Activated CD8-positive, alpha-beta memory T cell treated with anti-CD3 and anti-CD28 coated beads, Interleukin-2, amount 10 ng/mL, durations not matched to agents 7 days and 5 days (primary cell): ENCODE results near the gene PHYKPL. TPM values are rescaled to one million over a fixed set of nuclear protein-coding genes. Genes with fewer than 3 reads are reported as not detected.
A peak's percentile ranks its signal among the peaks of the same experiment; 100 is the strongest.

Experiments
- ATAC-seq: fragments of 150-1000 bp; cut with Tn5 transposase; one replicate; pipeline ENCODE4 v1.10.0; 2021; ENCODE audit warnings: moderate library complexity
- CTCF ChIA-PET: fragments of 350-600 bp; sonication (Branson Sonifier 250); formaldehyde crosslinking; loops from one replicate; lab custom pipeline; 2021; ENCODE audit warnings: antibody characterized with exemption; lab: Charles Lee
- DNase-seq: peaks from one replicate; pipeline ENCODE4 v3.0.0-alpha.2; 2020
- H3K27ac Mint-ChIP-seq: one replicate; pipeline ENCODE4 v1.8.0; 2021; ENCODE audit warnings: mild to moderate bottlenecking, mixed read lengths
- H3K27me3 Mint-ChIP-seq: one replicate; pipeline ENCODE4 v1.8.0; 2021; ENCODE audit warnings: mixed read lengths
- H3K36me3 Mint-ChIP-seq: one replicate; pipeline ENCODE4 v1.8.0; 2021; ENCODE audit warnings: mild to moderate bottlenecking, mixed read lengths
- H3K4me1 Mint-ChIP-seq: one replicate; pipeline ENCODE4 v1.8.0; 2021; ENCODE audit warnings: mixed read lengths
- H3K4me3 Mint-ChIP-seq: one replicate; pipeline ENCODE4 v1.8.0; 2021; ENCODE audit warnings: mild to moderate bottlenecking, moderate library complexity, mixed read lengths
- H3K9me3 Mint-ChIP-seq: one replicate; pipeline ENCODE4 v1.8.0; 2022; ENCODE audit warnings: low read depth, mixed read lengths
- total RNA-seq, 2 experiments: library from RNA; stranded (reverse); gene quantifications; one replicate each; pipeline ENCODE4 v1.2.3, GENCODE V29; 2021

PHYKPL gene
- total RNA-seq, 2 experiments from 2014 or later: 117 to 120 TPM

- DNase-seq (no peak), ATAC-seq (no peak)
- Mint-ChIP-seq H3K4me1 (no peaks in the 10 kb centered on the region), H3K36me3 (no peaks in the 10 kb centered on the region), H3K27ac (no peak overlapping the region), H3K9me3 (no peaks in the 10 kb centered on the region), H3K27me3 (peaks cover 8% of the 10 kb centered on the region), H3K4me3 (no peak overlapping the region)
- CTCF ChIA-PET: interaction anchor here (0.9 kb wide), 1 partner anchor 42 kb away, joined by 3 read pairs; no protein-coding TSS in a partner anchor
Observed at GRCh38 chr5:178273041-178273440, 40.4 kb upstream of the PHYKPL start.

- Mint-ChIP-seq H3K36me3 (no peaks in the 10 kb centered on the region), H3K27me3 (peaks cover 5% of the 10 kb centered on the region), H3K9me3 (no peaks in the 10 kb centered on the region), H3K27ac (no peak overlapping the region), H3K4me1 (no peaks in the 10 kb centered on the region), H3K4me3 (no peak overlapping the region)
- no peak for ATAC-seq
- no peak for DNase-seq
- CTCF ChIA-PET: interaction anchor here (0.9 kb wide), 1 partner anchor 42 kb away, joined by 3 read pairs; no protein-coding TSS in a partner anchor
Observed at GRCh38 chr5:178272591-178272990, 40.0 kb upstream of the PHYKPL start.

GRCh38 chr5:178271726-178272479 is 39.3 kb upstream of the PHYKPL start:
- DNase-seq (no peak), ATAC-seq (no peak)
- Mint-ChIP-seq H3K4me3 (no peak overlapping the region), H3K27me3 (peaks cover 3% of the 10 kb centered on the region), H3K36me3 (no peaks in the 10 kb centered on the region), H3K9me3 (no peaks in the 10 kb centered on the region), H3K4me1 (no peaks in the 10 kb centered on the region), H3K27ac (no peak overlapping the region)
- CTCF ChIA-PET: interaction anchor here (1.1 to 1.5 kb wide), 2 partner anchors 8 to 37 kb away, joined by 4 to 5 read pairs; no protein-coding TSS in a partner anchor

GRCh38 chr5:178271231-178271630 is 38.6 kb upstream of the PHYKPL start:
- H3K27ac Mint-ChIP-seq: no peak overlapping the region
- H3K9me3 Mint-ChIP-seq: no peaks in the 10 kb centered on the region
- no peaks in the 10 kb centered on the region for H3K36me3 Mint-ChIP-seq
- no peak for DNase-seq
- H3K4me1 Mint-ChIP-seq: no peaks in the 10 kb centered on the region
- ATAC-seq: no peak
- peaks cover 3% of the 10 kb centered on the region for H3K27me3 Mint-ChIP-seq
- CTCF ChIA-PET: interaction anchor here (1.1 to 1.5 kb wide), 2 partner anchors 9 to 36 kb away, joined by 4 to 5 read pairs; no protein-coding TSS in a partner anchor
- no peak overlapping the region for H3K4me3 Mint-ChIP-seq

- H3K27ac Mint-ChIP-seq: no peak overlapping the region
- no peak for ATAC-seq
- no peak overlapping the region for H3K4me3 Mint-ChIP-seq
- peaks cover 2% of the 10 kb centered on the region for H3K4me1 Mint-ChIP-seq
- H3K27me3 Mint-ChIP-seq: no peaks in the 10 kb centered on the region
- no peaks in the 10 kb centered on the region for H3K9me3 Mint-ChIP-seq
- H3K36me3 Mint-ChIP-seq: no peaks in the 10 kb centered on the region
- CTCF ChIA-PET: no interaction called here
- DNase-seq: no peak
Observed at GRCh38 chr5:178269499-178269898, 36.9 kb upstream of the PHYKPL start.

- ATAC-seq: no peak
- no peaks in the 10 kb centered on the region for H3K36me3 Mint-ChIP-seq
- H3K9me3 Mint-ChIP-seq: no peaks in the 10 kb centered on the region
- CTCF ChIA-PET: no interaction called here
- no peak for DNase-seq
- no peak overlapping the region for H3K27ac Mint-ChIP-seq
- peaks cover 2% of the 10 kb centered on the region for H3K4me1 Mint-ChIP-seq
- H3K4me3 Mint-ChIP-seq: no peak overlapping the region
- H3K27me3 Mint-ChIP-seq: no peaks in the 10 kb centered on the region
Observed at GRCh38 chr5:178267876-178268275, 35.3 kb upstream of the PHYKPL start.

GRCh38 chr5:178267245-178267644 is 34.6 kb upstream of the PHYKPL start:
- no peaks in the 10 kb centered on the region for H3K36me3 Mint-ChIP-seq
- no peaks in the 10 kb centered on the region for H3K27me3 Mint-ChIP-seq
- no peak overlapping the region for H3K27ac Mint-ChIP-seq
- peaks cover 2% of the 10 kb centered on the region for H3K4me1 Mint-ChIP-seq
- ATAC-seq (no peak), DNase-seq (no peak)
- CTCF ChIA-PET: no interaction called here
- no peak overlapping the region for H3K4me3 Mint-ChIP-seq
- no peaks in the 10 kb centered on the region for H3K9me3 Mint-ChIP-seq

GRCh38 chr5:178266581-178266980 is 34.0 kb upstream of the PHYKPL start:
- H3K27me3 Mint-ChIP-seq: no peaks in the 10 kb centered on the region
- H3K9me3 Mint-ChIP-seq: no peaks in the 10 kb centered on the region
- no peaks in the 10 kb centered on the region for H3K36me3 Mint-ChIP-seq
- CTCF ChIA-PET: no interaction called here
- peaks cover 2% of the 10 kb centered on the region for H3K4me1 Mint-ChIP-seq
- ATAC-seq: no peak
- DNase-seq: no peak
- H3K4me3 Mint-ChIP-seq: no peak overlapping the region
- no peak overlapping the region for H3K27ac Mint-ChIP-seq

- ATAC-seq (no peak), DNase-seq (no peak)
- H3K27ac Mint-ChIP-seq: no peak overlapping the region
- no peak overlapping the region for H3K4me3 Mint-ChIP-seq
- peaks cover 3% of the 10 kb centered on the region for H3K4me1 Mint-ChIP-seq
- no peaks in the 10 kb centered on the region for H3K9me3 Mint-ChIP-seq
- no peaks in the 10 kb centered on the region for H3K27me3 Mint-ChIP-seq
- H3K36me3 Mint-ChIP-seq: no peaks in the 10 kb centered on the region
- CTCF ChIA-PET: no interaction called here
Observed at GRCh38 chr5:178265746-178266145, 33.1 kb upstream of the PHYKPL start.

GRCh38 chr5:178264044-178264443 is 31.4 kb upstream of the PHYKPL start:
- Mint-ChIP-seq H3K27ac (no peak overlapping the region), H3K4me1 (peaks cover 14% of the 10 kb centered on the region), H3K27me3 (no peaks in the 10 kb centered on the region), H3K36me3 (no peaks in the 10 kb centered on the region), H3K9me3 (no peaks in the 10 kb centered on the region), H3K4me3 (no peak overlapping the region)
- DNase-seq (no peak), ATAC-seq (no peak)
- CTCF ChIA-PET: interaction anchor here (0.9 to 1.1 kb wide), 2 partner anchors 15 to 29 kb away, joined by 3 to 4 read pairs; no protein-coding TSS in a partner anchor

GRCh38 chr5:178261666-178262600 is 29.3 kb upstream of the PHYKPL start:
- ATAC-seq (no peak), DNase-seq (no peak)
- CTCF ChIA-PET: no interaction called here
- Mint-ChIP-seq H3K4me3 (no peak overlapping the region), H3K36me3 (no peaks in the 10 kb centered on the region), H3K9me3 (no peaks in the 10 kb centered on the region), H3K4me1 (peaks cover 14% of the 10 kb centered on the region), H3K27ac (no peak overlapping the region), H3K27me3 (no peaks in the 10 kb centered on the region)

GRCh38 chr5:178259623-178260536 is 27.3 kb upstream of the PHYKPL start:
- CTCF ChIA-PET: interaction anchor here (1.3 to 1.9 kb wide), 3 partner anchors 19 to 25 kb away, joined by 4 to 9 read pairs (median 7); no protein-coding TSS in a partner anchor
- Mint-ChIP-seq H3K9me3 (no peaks in the 10 kb centered on the region), H3K27me3 (no peaks in the 10 kb centered on the region), H3K27ac (peak overlapping the region; percentile 35), H3K36me3 (no peaks in the 10 kb centered on the region), H3K4me3 (no peak overlapping the region), H3K4me1 (peaks cover 11% of the 10 kb centered on the region)
- ATAC-seq (no peak), DNase-seq (no peak)
